ENCODE measurements around the gene SLITRK5.

DNA sequence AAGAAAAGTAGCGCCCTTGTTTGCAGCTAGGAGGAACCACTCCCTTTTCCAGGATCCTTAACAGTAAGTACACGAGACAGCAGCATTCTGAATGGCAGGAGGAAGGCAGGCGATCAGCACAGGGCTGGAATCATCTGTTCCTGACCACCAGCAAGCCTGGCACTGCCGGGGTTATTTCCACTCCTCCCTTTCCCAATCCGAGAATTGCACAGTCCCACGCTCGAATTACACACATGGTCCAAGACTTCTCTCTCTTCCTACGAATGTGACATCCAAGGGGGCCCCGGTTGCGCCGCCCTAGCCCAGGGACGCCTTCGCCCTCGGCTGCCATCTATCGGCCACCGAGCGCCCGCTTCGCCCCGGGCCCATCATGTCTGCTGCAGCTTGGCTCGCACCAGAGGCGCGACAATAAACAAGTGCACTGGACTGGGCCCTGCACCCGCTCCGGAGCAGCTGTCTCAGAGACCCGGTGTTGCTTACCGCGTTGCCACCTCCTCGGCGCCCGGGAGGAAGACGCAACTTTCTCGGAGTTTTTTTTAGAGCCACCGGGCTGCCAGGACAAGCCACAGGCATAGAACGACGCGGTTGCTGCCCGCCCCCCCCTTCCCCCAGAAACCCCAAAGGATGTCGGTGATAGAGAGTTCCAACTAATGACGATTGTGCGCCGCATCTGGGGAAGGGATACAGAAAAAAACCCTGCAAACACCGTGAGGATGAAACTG lies at the start of gene SLITRK5:
- TF ChIP-seq CTCF (IDR thresholded peaks at IDR 0.05; ENCODE audit: low read length) (no peak), EZH2 (IDR thresholded peaks at IDR 0.05; ENCODE audit: borderline replicate concordance, low read length) (no peak)
